ENCODE measurements around the gene MREG.
A peak's percentile ranks its signal among the peaks of the same experiment; 100 is the strongest.

MREG gene

GRCh38 chr2:215949991-215950404 lies 63.4 kb downstream of the MREG start:
- H3K4me3 ChIP-seq (ENCODE audit: low read depth, low read length): no peak overlapping the region
- no peak for DNase-seq (ENCODE audit: low read depth, low spot score)
- peak; percentile 39 for TF ChIP-seq CTCF (IDR thresholded peaks at IDR 0.05; ENCODE audit: insufficient read depth, low read length, missing control alignments)
- CTCF ChIA-PET: interaction anchor here (1.0 to 5.4 kb wide), 20 partner anchors 8 to 610 kb away, joined by 3 to 83 read pairs (median 7); no protein-coding TSS in a partner anchor
- POLR2A ChIA-PET: no interaction called here

DNA sequence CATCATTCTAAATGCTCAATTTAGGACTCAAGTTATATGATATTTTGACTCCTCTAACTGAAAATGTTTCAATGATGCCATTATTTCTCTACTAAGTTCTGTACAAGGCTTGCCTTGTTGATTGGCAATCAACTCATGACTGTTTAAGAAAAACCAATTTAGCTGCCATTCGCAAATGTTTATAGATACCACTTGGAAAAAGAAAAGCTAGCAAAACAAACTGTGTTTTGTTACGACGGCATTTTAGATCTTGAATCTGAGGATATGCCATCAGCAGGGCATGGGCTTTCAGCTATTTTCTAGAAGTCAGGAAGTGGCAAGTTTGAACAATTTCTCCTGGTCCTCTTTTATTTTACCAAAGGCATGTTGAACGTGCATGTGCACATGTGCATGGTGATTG lies 65.3 kb downstream of the MREG start:
- H3K4me3 ChIP-seq (ENCODE audit: low read depth, low read length): no peak overlapping the region
- ChIA-PET POLR2A (no interaction called here), CTCF (interaction anchor here (0.5 to 5.2 kb wide), 9 partner anchors 8 to 86 kb away, joined by 3 to 30 read pairs (median 5); no protein-coding TSS in a partner anchor)
- no peak for TF ChIP-seq CTCF (IDR thresholded peaks at IDR 0.05; ENCODE audit: insufficient read depth, low read length, missing control alignments)
- DNase-seq (ENCODE audit: low read depth, low spot score): no peak

DNA sequence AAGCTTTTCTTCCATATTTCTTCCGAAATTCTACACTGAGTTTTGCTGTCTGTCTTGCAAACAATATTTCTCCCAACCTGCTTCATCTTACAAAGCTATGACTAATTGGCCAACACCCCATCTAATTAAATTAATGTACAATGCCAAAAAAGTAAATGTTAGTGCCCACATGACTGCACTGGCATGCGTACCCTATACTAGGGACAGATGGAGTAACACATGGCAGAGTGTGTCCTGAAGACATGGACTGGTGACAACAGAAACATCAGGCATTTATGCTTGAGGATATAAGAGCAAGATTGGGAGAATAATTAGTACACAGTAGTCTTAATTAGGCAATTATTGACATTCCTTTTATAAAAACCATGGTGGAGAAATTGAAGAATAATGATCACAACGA lies 66.8 kb downstream of the MREG start:
- no peak overlapping the region for H3K4me3 ChIP-seq (ENCODE audit: low read depth, low read length)
- DNase-seq (ENCODE audit: low read depth, low spot score): no peak
- TF ChIP-seq CTCF (IDR thresholded peaks at IDR 0.05; ENCODE audit: insufficient read depth, low read length, missing control alignments): no peak
- ChIA-PET CTCF (interaction anchor here (1.0 to 5.2 kb wide), 7 partner anchors 9 to 163 kb away, joined by 3 to 30 read pairs (median 5); partner anchors contain the start of gene XRCC5), POLR2A (no interaction called here)

DNA sequence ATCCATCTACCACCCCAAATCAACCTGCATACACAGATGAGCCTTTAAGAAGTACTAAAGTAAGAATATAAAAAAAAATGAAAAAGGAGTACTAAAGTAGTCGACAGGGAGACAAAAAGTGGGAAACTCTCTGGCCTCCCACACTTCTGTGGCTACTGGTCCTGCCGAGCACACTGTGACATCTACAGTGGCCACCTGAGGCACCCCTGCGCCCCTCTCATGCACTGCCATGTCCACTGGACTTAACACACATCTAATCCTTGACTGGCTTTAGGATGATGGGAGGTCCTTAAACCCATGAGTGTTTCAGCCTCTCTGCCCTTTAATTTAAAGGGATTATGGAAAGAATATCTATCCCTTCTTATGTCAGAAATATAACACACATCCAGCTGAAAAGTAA lies 71.2 kb downstream of the MREG start:
- ChIA-PET POLR2A (no interaction called here), CTCF (interaction anchor here (1.2 to 2.4 kb wide), 2 partner anchors 8 to 11 kb away, joined by 4 to 10 read pairs; no protein-coding TSS in a partner anchor)
- no peak overlapping the region for H3K4me3 ChIP-seq (ENCODE audit: low read depth, low read length)
- no peak for TF ChIP-seq CTCF (IDR thresholded peaks at IDR 0.05; ENCODE audit: insufficient read depth, low read length, missing control alignments)
- no peak for DNase-seq (ENCODE audit: low read depth, low spot score)

- DNase-seq (ENCODE audit: low read depth, low spot score): no peak
- H3K4me3 ChIP-seq (ENCODE audit: low read depth, low read length): no peak overlapping the region
- no peak for TF ChIP-seq CTCF (IDR thresholded peaks at IDR 0.05; ENCODE audit: insufficient read depth, low read length, missing control alignments)
- CTCF ChIA-PET: interaction anchor here (2.4 kb wide), 1 partner anchor 9 kb away, joined by 10 read pairs; no protein-coding TSS in a partner anchor
- POLR2A ChIA-PET: no interaction called here
These were observed 71.6 kb downstream of the MREG start for GRCh38 chr2:215941726-215942125.

DNA sequence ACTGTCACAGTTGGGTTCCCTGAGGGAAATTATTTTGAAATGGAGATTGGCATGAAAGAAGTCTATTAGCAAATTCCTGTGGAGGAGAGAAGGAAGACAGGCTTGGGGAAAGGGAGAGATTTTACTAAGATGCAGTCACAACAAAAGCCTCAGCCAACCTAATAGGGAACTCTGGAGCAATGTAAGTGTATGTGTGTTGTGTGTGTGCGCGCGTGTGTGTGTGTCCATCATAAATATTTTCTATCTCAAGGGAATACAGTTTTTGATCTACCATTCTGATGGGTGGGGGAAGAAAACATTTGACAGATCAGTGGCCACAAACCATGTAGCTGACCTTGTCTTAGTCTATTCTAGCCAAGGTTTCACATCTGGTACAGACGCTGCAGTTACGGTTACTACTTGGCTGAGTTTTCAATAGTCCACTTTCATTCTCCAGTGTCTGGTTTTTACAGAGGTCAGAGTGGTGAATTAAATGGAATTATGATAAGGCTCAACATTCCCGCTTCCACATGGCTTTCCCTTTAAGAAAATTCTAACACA lies 72.6 kb downstream of the MREG start:
- TF ChIP-seq CTCF (IDR thresholded peaks at IDR 0.05; ENCODE audit: insufficient read depth, low read length, missing control alignments): no peak
- CTCF ChIA-PET: interaction anchor here (2.4 kb wide), 1 partner anchor 10 kb away, joined by 10 read pairs; no protein-coding TSS in a partner anchor
- POLR2A ChIA-PET: no interaction called here
- no peak overlapping the region for H3K4me3 ChIP-seq (ENCODE audit: low read depth, low read length)
- no peak for DNase-seq (ENCODE audit: low read depth, low spot score)
